ENCODE data around the gene SULF2. TPM values are rescaled to one million over a fixed set of nuclear protein-coding genes. Genes with fewer than 3 reads are reported as not detected.

The SULF2 gene
- total and polyA plus RNA-seq, 9 of the 15 experiments (the other 6 are each of a cell fraction or from before 2014, with no cell fraction given) = 0.33 TPM; not detected in 8

- peak in 1 of 3 experiments; percentile 27; a peak in 1 of 6 replicates for TF ChIP-seq CTCF (IDR thresholded peaks at IDR 0.05 in 2 of 3, conservative IDR thresholded peaks at IDR 0.05 in 1 of 3; ENCODE audit: insufficient read depth in 2 of 3, low read depth in 1 of 3, low read length in 3 of 3)
- 0 out of 2 replicates have a peak, but pooled peaks have one; percentile 4 for TF ChIP-seq CTBP1 (IDR thresholded peaks at IDR 0.05; ENCODE audit: borderline replicate concordance)
These were observed 121.2 kb downstream of the SULF2 start (continued) for GRCh38 chr20:47664068-47664437.

DNA sequence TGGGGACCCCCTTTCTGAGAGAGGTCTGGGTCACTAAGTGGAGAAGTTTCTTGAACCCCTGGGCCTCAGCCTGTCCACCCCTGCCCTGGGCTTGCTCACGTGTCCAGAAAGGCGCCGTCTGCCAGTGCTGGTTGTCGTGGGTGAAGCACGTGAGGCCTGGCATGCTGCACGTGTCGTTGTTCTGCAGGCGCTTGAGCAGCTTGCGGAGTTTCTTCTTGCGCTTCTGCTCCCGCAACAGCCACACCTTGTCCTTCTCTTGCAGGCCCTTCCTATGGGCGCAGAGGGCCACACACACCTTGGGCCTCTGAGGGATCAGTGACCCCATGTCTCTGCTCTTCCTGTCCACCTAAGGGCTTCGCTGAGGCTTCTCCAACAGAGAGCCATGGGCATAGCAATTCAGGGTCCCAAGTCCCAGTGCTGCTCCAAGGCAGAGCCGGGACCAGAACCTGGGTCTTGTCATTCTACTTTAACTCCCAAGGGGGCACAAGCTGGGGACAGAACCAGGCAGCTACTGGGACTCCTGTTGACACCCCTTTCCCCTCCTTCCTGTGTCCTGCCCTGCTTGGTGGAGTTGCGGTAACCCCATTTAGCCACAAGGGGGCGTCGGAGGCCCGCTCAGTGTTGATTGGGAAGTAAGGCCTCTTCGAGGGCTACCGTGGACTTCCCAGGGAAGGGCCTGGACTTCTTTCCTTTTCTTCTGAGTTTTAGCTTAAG is 121.8 kb downstream of the SULF2 start:
- ChIA-PET CTCF (ENCODE audit: low intra/inter-chr PET ratio) (interaction anchor here (0.9 kb wide), 1 partner anchor 958 kb away, joined by 5 read pairs; no protein-coding TSS in a partner anchor), POLR2A (interaction anchor here (0.6 kb wide), 1 partner anchor 561 kb away, joined by 5 read pairs; no protein-coding TSS in a partner anchor)
- Histone ChIP-seq H3K4me3 (no peak overlapping the region), H3K4me2 (ENCODE audit: insufficient read depth, low read length) (no peak overlapping the region), H3K36me3 (ENCODE audit: control insufficient read depth, insufficient read depth, low read length) (no peaks in the 10 kb centered on the region), H3K4me1 (replicated peaks in 1 of 2; ENCODE audit: control insufficient read depth in 2 of 2, insufficient read depth in 2 of 2, low read length in 2 of 2) (peaks cover 0 to 11% of the 10 kb centered on the region in 2 experiments; a peak in 3 of 5 replicates), H3K9me1 (ENCODE audit: control insufficient read depth, insufficient read depth, low read length) (no peaks in the 10 kb centered on the region), H3K9ac (ENCODE audit: insufficient read depth in 1 of 2, low read depth in 2 of 2, low read length in 2 of 2) (peak overlapping the region in 1 of 2 experiments; percentile 12; a peak in 1 of 4 replicates), H4K20me1 (replicated peaks; ENCODE audit: control insufficient read depth, insufficient read depth, low read length) (peaks cover 14% of the 10 kb centered on the region), H2AFZ (ENCODE audit: low read depth, low read length) (no peak overlapping the region), H3K27ac (ENCODE audit: extremely low read depth, low read depth, low read length) (no peak overlapping the region), H3K27me3 (ENCODE audit: control insufficient read depth in 2 of 2, insufficient read depth in 2 of 2, low read length in 2 of 2) (peaks cover 36 to 40% of the 10 kb centered on the region in 2 experiments), H3K9me3 (replicated peaks; ENCODE audit: control insufficient read depth, insufficient read depth, low read depth, low read length) (no peaks in the 10 kb centered on the region), H3K79me2 (ENCODE audit: control insufficient read depth, insufficient read depth, low read length) (no peaks in the 10 kb centered on the region)
- in situ Hi-C loops (cut with MboI) (no loop called here), intact Hi-C loops (cut with micrococcal nuclease) (loop anchor here (5.0 kb wide), 2 partner anchors 49 to 959 kb away; no protein-coding TSS in a partner anchor)
- 45% methylated on average over 16 of the region's 20 CpGs for WGBS (ENCODE audit: insufficient coverage, low coverage, missing lambda C conversion rate)
- DNase-seq (ENCODE audit: extremely low read depth in 1 of 4, low spot score in 3 of 4) = peak; percentile 81 to 85 (median 82)
- peak; percentile 89 for ATAC-seq
- no TSS peak for BruUV-seq (replicated peaks)
- peak; percentile 96 for FAIRE-seq
- TF ChIP-seq YY1 (IDR thresholded peaks at IDR 0.05; ENCODE audit: borderline replicate concordance in 1 of 3, control insufficient read depth in 1 of 3, extremely low read depth in 1 of 3, insufficient read depth in 3 of 3, insufficient read length in 1 of 3, insufficient replicate concordance in 2 of 3, low read depth in 1 of 3, low read length in 2 of 3) (peak in 1 of 3 experiments; percentile 12), SAFB (IDR thresholded peaks at IDR 0.05; ENCODE audit: borderline replicate concordance, low read depth, low read length) (no peak), CTBP1 (IDR thresholded peaks at IDR 0.05; ENCODE audit: borderline replicate concordance) (0 out of 2 replicates have a peak, but pooled peaks have one; percentile 22)
- TF ChIP-seq, protein P1, sequence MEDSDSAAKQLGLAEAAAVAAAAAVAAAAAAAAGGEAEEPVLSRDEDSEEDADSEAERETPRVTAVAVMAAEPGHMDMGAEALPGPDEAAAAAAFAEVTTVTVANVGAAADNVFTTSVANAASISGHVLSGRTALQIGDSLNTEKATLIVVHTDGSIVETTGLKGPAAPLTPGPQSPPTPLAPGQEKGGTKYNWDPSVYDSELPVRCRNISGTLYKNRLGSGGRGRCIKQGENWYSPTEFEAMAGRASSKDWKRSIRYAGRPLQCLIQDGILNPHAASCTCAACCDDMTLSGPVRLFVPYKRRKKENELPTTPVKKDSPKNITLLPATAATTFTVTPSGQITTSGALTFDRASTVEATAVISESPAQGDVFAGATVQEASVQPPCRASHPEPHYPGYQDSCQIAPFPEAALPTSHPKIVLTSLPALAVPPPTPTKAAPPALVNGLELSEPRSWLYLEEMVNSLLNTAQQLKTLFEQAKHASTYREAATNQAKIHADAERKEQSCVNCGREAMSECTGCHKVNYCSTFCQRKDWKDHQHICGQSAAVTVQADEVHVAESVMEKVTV (CRISPR knock-in tag; IDR thresholded peaks at IDR 0.05) = peak; percentile 47
